ENCODE results near the gene DNMT3A.

Gene DNMT3A

DNA sequence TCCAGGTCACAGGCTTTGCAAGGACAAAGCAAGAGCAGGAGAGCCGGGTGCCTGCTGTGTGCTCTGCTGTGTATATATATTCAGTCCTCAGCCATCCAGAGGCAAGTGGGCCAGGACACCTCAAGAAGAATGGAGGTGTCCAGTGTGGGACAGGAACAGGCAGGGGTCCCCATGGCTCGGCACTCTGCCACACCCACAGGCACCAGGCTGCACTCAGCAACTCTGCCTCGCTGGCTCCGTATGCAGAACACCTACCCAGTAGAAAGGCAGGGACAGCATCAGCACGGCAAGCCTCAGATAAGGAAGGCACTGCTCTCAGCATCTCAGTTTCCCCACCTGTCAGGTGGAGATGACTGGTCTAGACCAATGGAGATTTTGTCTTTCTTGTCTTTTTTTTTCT lies 57.8 kb downstream of the DNMT3A start:
- Histone ChIP-seq H3K36me3 (peaks cover 6% of the 10 kb centered on the region), H3K27me3 (ENCODE audit: insufficient read depth, low read depth, severe bottlenecking) (no peaks in the 10 kb centered on the region), H3K4me3 (ENCODE audit: low read depth, low read length) (no peak overlapping the region), H3K27ac (no peak overlapping the region), H3K9me3 (ENCODE audit: severe bottlenecking) (no peaks in the 10 kb centered on the region)
- DNase-seq: no peak
- TF ChIP-seq CTCF (IDR thresholded peaks at IDR 0.05; ENCODE audit: low read depth, low read length): no peak

GRCh38 chr2:25281941-25282340 lies 59.8 kb downstream of the DNMT3A start:
- Histone ChIP-seq H3K27ac (no peak overlapping the region), H3K36me3 (peaks cover 6% of the 10 kb centered on the region), H3K9me3 (ENCODE audit: severe bottlenecking) (no peaks in the 10 kb centered on the region), H3K4me3 (ENCODE audit: low read depth, low read length) (no peak overlapping the region), H3K27me3 (ENCODE audit: insufficient read depth, low read depth, severe bottlenecking) (no peaks in the 10 kb centered on the region)
- DNase-seq: no peak
- TF ChIP-seq CTCF (IDR thresholded peaks at IDR 0.05; ENCODE audit: low read depth, low read length): no peak

DNA sequence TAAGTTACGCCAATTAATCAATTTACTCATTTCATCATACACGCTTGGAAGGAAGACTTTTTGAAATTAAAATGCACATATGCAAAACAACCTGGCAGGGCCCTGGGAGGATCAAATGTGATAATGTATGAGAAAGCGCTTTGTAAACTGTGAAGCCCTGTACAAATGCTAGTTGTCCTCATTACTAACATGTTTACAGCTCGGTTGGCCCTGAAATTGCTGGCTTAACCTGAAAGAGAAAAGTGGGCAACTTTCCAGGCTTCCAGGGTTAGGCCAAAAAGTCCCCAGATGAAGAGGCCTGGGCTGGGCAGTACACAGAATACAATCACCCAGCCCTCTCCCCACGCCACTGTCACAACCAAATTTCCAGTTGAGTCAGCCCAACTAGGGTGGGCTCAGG lies 60.2 kb downstream of the DNMT3A start:
- H3K27me3 ChIP-seq (ENCODE audit: insufficient read depth, low read depth, severe bottlenecking): no peaks in the 10 kb centered on the region
- no peak for DNase-seq
- H3K36me3 ChIP-seq: peaks cover 6% of the 10 kb centered on the region
- no peak for TF ChIP-seq CTCF (IDR thresholded peaks at IDR 0.05; ENCODE audit: low read depth, low read length)
- H3K9me3 ChIP-seq (ENCODE audit: severe bottlenecking): no peaks in the 10 kb centered on the region
- no peak overlapping the region for H3K27ac ChIP-seq
- no peak overlapping the region for H3K4me3 ChIP-seq (ENCODE audit: low read depth, low read length)

GRCh38 chr2:25280051-25280687 lies 61.6 kb downstream of the DNMT3A start:
- no peaks in the 10 kb centered on the region for H3K27me3 ChIP-seq (ENCODE audit: insufficient read depth, low read depth, severe bottlenecking)
- no peak overlapping the region for H3K4me3 ChIP-seq (ENCODE audit: low read depth, low read length)
- no peaks in the 10 kb centered on the region for H3K9me3 ChIP-seq (ENCODE audit: severe bottlenecking)
- TF ChIP-seq CTCF (IDR thresholded peaks at IDR 0.05; ENCODE audit: low read depth, low read length): no peak
- peaks cover 6% of the 10 kb centered on the region for H3K36me3 ChIP-seq
- no peak overlapping the region for H3K27ac ChIP-seq
- DNase-seq: no peak

DNA sequence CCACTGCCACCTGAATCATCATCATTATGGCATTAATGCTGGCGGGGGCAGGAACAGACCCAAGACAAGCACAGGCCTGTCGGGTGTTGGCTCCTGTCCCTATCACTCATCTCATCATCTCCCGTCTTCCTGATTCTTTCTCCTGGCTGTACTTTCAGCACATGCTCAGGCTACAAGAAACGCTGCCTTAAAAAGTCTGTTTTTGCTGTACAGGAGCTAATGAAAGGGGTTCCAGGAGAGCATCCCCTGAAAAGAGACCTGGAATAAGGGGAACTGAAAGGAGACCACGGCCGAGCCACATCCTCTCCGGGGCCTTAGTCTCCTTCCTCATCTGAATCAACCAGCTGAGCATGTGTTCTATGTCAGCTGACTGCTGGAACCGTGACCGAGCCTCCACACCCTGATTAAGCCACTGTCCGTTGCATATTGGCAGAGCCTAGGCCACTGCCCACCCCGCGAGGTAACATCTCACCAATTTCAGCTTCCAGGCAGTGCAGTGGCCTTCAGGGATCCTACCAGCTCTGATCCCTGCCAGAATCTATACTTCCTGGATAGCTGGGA lies 62.6 kb downstream of the DNMT3A start:
- Histone ChIP-seq H3K27ac (no peak overlapping the region), H3K9me3 (ENCODE audit: severe bottlenecking) (no peaks in the 10 kb centered on the region), H3K4me3 (ENCODE audit: low read depth, low read length) (no peak overlapping the region), H3K36me3 (peaks cover 6% of the 10 kb centered on the region), H3K27me3 (ENCODE audit: insufficient read depth, low read depth, severe bottlenecking) (no peaks in the 10 kb centered on the region)
- TF ChIP-seq CTCF (IDR thresholded peaks at IDR 0.05; ENCODE audit: low read depth, low read length): no peak
- no peak for DNase-seq
